IMR-90 (cell line): ENCODE results near the gene ATOSA. TPM values are rescaled to one million over a fixed set of nuclear protein-coding genes. Genes with fewer than 3 reads are reported as not detected.

Experiments used
- ATAC-seq: fragments of 200-7000 bp; cut with Tn5 transposase; 2 replicates; pipeline ENCODE4 v1.9.1; 2020; ENCODE audit warnings: low read depth, mild to moderate bottlenecking, moderate library complexity
- BruUV-seq: library from RNA; stranded (reverse); fragments of 400-500 nt; replicated peaks from 2 replicates; lab custom pipeline; 2021; lab: Mats Ljungman, UMichigan
- CTCF ChIA-PET: fragments of 300-600 bp; formaldehyde crosslinking; extraction: SDS; loops from one replicate; lab custom pipeline; 2021; ENCODE audit warnings: antibody characterized with exemption; lab: Yijun Ruan, JAX
- POLR2A ChIA-PET: fragments of 300-600 bp; sonication (Branson Sonifier 250); formaldehyde crosslinking; loops from one replicate; lab custom pipeline; 2022; ENCODE audit warnings: antibody characterized with exemption; ENCODE audit not compliant: unreplicated experiment; lab: Charles Lee
- DNase-seq: peaks from one replicate; pipeline ENCODE4 v3.0.0; 2013
- H2AFZ ChIP-seq: replicated peaks from 2 replicates; pipeline ENCODE3; 2013; ENCODE audit warnings: low read length, mild to moderate bottlenecking; ENCODE audit not compliant: poor library complexity
- H2AK5ac ChIP-seq: 2 replicates; pipeline ENCODE4 v1.6.1; 2013; ENCODE audit warnings: low read depth, low read length, inconsistent platforms
- H2AK9ac ChIP-seq: replicated peaks from 2 replicates; pipeline ENCODE3; 2013; ENCODE audit warnings: mild to moderate bottlenecking, low read depth, low read length, moderate library complexity; ENCODE audit not compliant: poor library complexity
- H2BK120ac ChIP-seq: 2 replicates; pipeline ENCODE4 v1.6.1; 2013; ENCODE audit warnings: low read depth, low read length, inconsistent platforms
- H2BK15ac ChIP-seq: 3 replicates; pipeline ENCODE4 v1.6.1; 2013; ENCODE audit warnings: low read depth, low read length, inconsistent platforms
- H2BK20ac ChIP-seq: 2 replicates; pipeline ENCODE4 v1.6.1; 2013; ENCODE audit warnings: low read depth, mild to moderate bottlenecking, inconsistent platforms, low read length, moderate library complexity
- H2BK5ac ChIP-seq: 2 replicates; pipeline ENCODE4 v1.6.1; 2013; ENCODE audit warnings: mild to moderate bottlenecking, low read depth, low read length, inconsistent platforms; ENCODE audit not compliant: poor library complexity, severe bottlenecking
- H3K14ac ChIP-seq: replicated peaks from 2 replicates; pipeline ENCODE4 v1.6.1; 2013; ENCODE audit warnings: low read depth, low read length, inconsistent platforms
- H3K18ac ChIP-seq: 2 replicates; pipeline ENCODE4 v1.6.1; 2013; ENCODE audit warnings: low read depth, low read length, control low read depth
- H3K23ac ChIP-seq: 2 replicates; pipeline ENCODE4 v1.6.1; 2013; ENCODE audit warnings: low read depth, low read length, inconsistent platforms
- H3K27ac ChIP-seq: 2 replicates; pipeline ENCODE4 v1.5.1; 2013; ENCODE audit warnings: mild to moderate bottlenecking, control low read depth, low read length; ENCODE audit not compliant: insufficient read depth
- H3K27me3 ChIP-seq: 2 replicates; pipeline ENCODE4 v1.6.1; 2013; ENCODE audit warnings: low read length; ENCODE audit not compliant: control insufficient read depth, insufficient read depth
- H3K36me3 ChIP-seq: 2 replicates; pipeline ENCODE4 v1.6.1; 2013; ENCODE audit warnings: low read length, mixed read lengths; ENCODE audit not compliant: control insufficient read depth, insufficient read depth
- H3K4ac ChIP-seq: 2 replicates; pipeline ENCODE4 v1.6.1; 2013; ENCODE audit warnings: low read depth, low read length, inconsistent platforms
- H3K4me1 ChIP-seq: 2 replicates; pipeline ENCODE4 v1.6.1; 2013; ENCODE audit warnings: low read length, mixed read lengths; ENCODE audit not compliant: control insufficient read depth, insufficient read depth
- H3K4me2 ChIP-seq: 2 replicates; pipeline ENCODE4 v1.6.1; 2013; ENCODE audit warnings: low read depth, mild to moderate bottlenecking, control low read depth, low read length, moderate library complexity
- H3K4me3 ChIP-seq: 2 replicates; pipeline ENCODE4 v1.5.1; 2013; ENCODE audit warnings: low read depth, mild to moderate bottlenecking, control low read depth, low read length, moderate library complexity; ENCODE audit not compliant: insufficient read depth
- H3K56ac ChIP-seq: 2 replicates; pipeline ENCODE4 v1.6.1; 2013; ENCODE audit warnings: low read length, inconsistent platforms; ENCODE audit not compliant: insufficient read depth; ENCODE audit errors: extremely low read depth
- H3K79me1 ChIP-seq, 2 experiments: 2 replicates each; pipeline ENCODE4 v1.6.1; 2013; ENCODE audit warnings: low read length in 2 of 2, inconsistent platforms in 1 of 2, low read depth in 1 of 2
- H3K9ac ChIP-seq: 2 replicates; pipeline ENCODE4 v1.6.1; 2013; ENCODE audit warnings: low read depth, low read length, control low read depth
- H3K9me1 ChIP-seq: 2 replicates; pipeline ENCODE4 v1.6.1; 2013; ENCODE audit warnings: low read length, inconsistent platforms; ENCODE audit not compliant: insufficient read depth
- H3K9me3 ChIP-seq: 2 replicates; pipeline ENCODE4 v1.6.1; 2013; ENCODE audit warnings: low read length; ENCODE audit not compliant: control insufficient read depth, insufficient read depth
- H4K20me1 ChIP-seq: 2 replicates; pipeline ENCODE4 v1.6.1; 2013; ENCODE audit warnings: low read length, inconsistent platforms; ENCODE audit not compliant: insufficient read depth
- H4K5ac ChIP-seq: 2 replicates; pipeline ENCODE4 v1.6.1; 2013; ENCODE audit warnings: mild to moderate bottlenecking, low read depth, low read length, control low read depth
- H4K8ac ChIP-seq, 2 experiments: 2 replicates each; pipeline ENCODE4 v1.6.1; 2013; ENCODE audit warnings: low read depth in 2 of 2, low read length in 2 of 2, control low read depth in 1 of 2, inconsistent platforms in 1 of 2
- H4K91ac ChIP-seq: 2 replicates; pipeline ENCODE4 v1.6.1; 2013; ENCODE audit warnings: low read depth, low read length, inconsistent platforms; ENCODE audit not compliant: insufficient read depth
- BHLHE40 ChIP-seq: fragments of 150-350 bp; IDR thresholded peaks from 2 replicates; pipeline ENCODE4 v1.6.1; 2016; ENCODE audit warnings: mild to moderate bottlenecking, low read depth, low read length
- CEBPB ChIP-seq: IDR thresholded peaks from 2 replicates; pipeline ENCODE4 v1.6.1; 2012; ENCODE audit warnings: low read depth, low read length, improper control_type of control experiment
- CHD1 ChIP-seq: IDR thresholded peaks from 2 replicates; pipeline ENCODE4 v1.6.1; 2012; ENCODE audit warnings: low read depth, low read length, improper control_type of control experiment
- CTCF ChIP-seq: conservative IDR thresholded peaks from 2 replicates; pipeline ENCODE4 v1.5.1; 2012; ENCODE audit warnings: mild to moderate bottlenecking, low read depth, low read length, improper control_type of control experiment
- ELK1 ChIP-seq: fragments of 150-350 bp; IDR thresholded peaks from 2 replicates; pipeline ENCODE4 v1.6.1; 2016; ENCODE audit warnings: low read depth, mild to moderate bottlenecking, low read length, moderate library complexity, borderline replicate concordance
- FOS ChIP-seq: fragments of 150-350 bp; IDR thresholded peaks from 2 replicates; pipeline ENCODE4 v1.6.1; 2016; ENCODE audit warnings: low read depth, low read length
- MAFK ChIP-seq: IDR thresholded peaks from 2 replicates; pipeline ENCODE4 v1.6.1; 2012; ENCODE audit warnings: low read depth, low read length, improper control_type of control experiment
- MAZ ChIP-seq: IDR thresholded peaks from 2 replicates; pipeline ENCODE4 v1.6.1; 2012; ENCODE audit warnings: low read depth, mild to moderate bottlenecking, low read length, improper control_type of control experiment, moderate library complexity, borderline replicate concordance
- MXI1 ChIP-seq: IDR thresholded peaks from 2 replicates; pipeline ENCODE4 v1.6.1; 2012; ENCODE audit warnings: low read depth, mild to moderate bottlenecking, low read length, moderate library complexity, borderline replicate concordance
- NFE2L2 ChIP-seq: fragments of 150-350 bp; IDR thresholded peaks from 2 replicates; pipeline ENCODE4 v1.6.1; 2016; ENCODE audit warnings: low read depth, mild to moderate bottlenecking, low read length
- POLR2A ChIP-seq: IDR thresholded peaks from 2 replicates; pipeline ENCODE4 v1.6.1; 2012; ENCODE audit warnings: mild to moderate bottlenecking, low read depth, low read length
- RAD21 ChIP-seq: IDR thresholded peaks from 2 replicates; pipeline ENCODE4 v1.6.1; 2012; ENCODE audit warnings: low read length, improper control_type of control experiment
- RCOR1 ChIP-seq: IDR thresholded peaks from 2 replicates; pipeline ENCODE4 v1.6.1; 2012; ENCODE audit warnings: mild to moderate bottlenecking, low read length, improper control_type of control experiment; ENCODE audit not compliant: insufficient replicate concordance
- RFX5 ChIP-seq: IDR thresholded peaks from 2 replicates; pipeline ENCODE4 v1.8.0; 2012; ENCODE audit warnings: low read depth, mild to moderate bottlenecking, low read length, moderate library complexity
- SMC3 ChIP-seq: fragments of 150-350 bp; IDR thresholded peaks from 2 replicates; pipeline ENCODE4 v1.6.1; 2016; ENCODE audit warnings: low read depth, mild to moderate bottlenecking, antibody characterized with exemption, low read length, moderate library complexity
- WGBS, 2 experiments: methylation state at CpG; one replicate each; pipeline versions ENCODE4 v1.1.5 to v1.1.7; 2013; ENCODE audit warnings: missing lambda C conversion rate in 2 of 2; ENCODE audit not compliant: insufficient read length in 1 of 2; ENCODE audit errors: extremely low coverage in 2 of 2; 5-methylcytosine and 5-hydroxymethylcytosine counted together
- dilution Hi-C: fragments of 300-500 bp; cut with HindIII; formaldehyde crosslinking; loops from one replicate; pipeline ENCODE4 v1.14.3; 2018; ENCODE audit warnings: low sequenced_read_pairs; ENCODE audit not compliant: unreplicated experiment
- in situ Hi-C: fragments of 300-500 bp; cut with MboI; formaldehyde crosslinking; loops from 3 replicates; pipeline ENCODE4 v1.14.3; 2019; ENCODE audit warnings: low sequenced_read_pairs, inconsistent platforms, mixed read lengths
- intact Hi-C: fragments of 100-400 bp; cut with micrococcal nuclease; formaldehyde crosslinking; loops from 2 replicates; pipeline ENCODE4 v1.10.0; 2022
- polyA plus RNA-seq, 3 experiments: library from polyadenylated mRNA; depleted of rRNA; stranded (reverse); fragments of >200 nt; gene quantifications; 2 replicates each; pipeline ENCODE4 v1.2.3, GENCODE V29; 2012; ENCODE audit warnings: low replicate concordance in 1 of 3
- total RNA-seq: library from RNA; depleted of rRNA; stranded (reverse); fragments of >200 nt; gene quantifications from 2 replicates; pipeline ENCODE4 v1.2.3, GENCODE V29; 2012
- TF ChIP-seq, protein P1 (sequence below): fragments of 150-350 bp; IDR thresholded peaks from 2 replicates; pipeline ENCODE4 v1.6.1; 2017; ENCODE audit warnings: mild to moderate bottlenecking, antibody characterized with exemption, low read length, low read depth

ATOSA gene
- total and polyA plus RNA-seq, 2 of the 4 experiments (the other 2 are of a cell fraction) = 13.2 to 17.2 TPM

DNA sequence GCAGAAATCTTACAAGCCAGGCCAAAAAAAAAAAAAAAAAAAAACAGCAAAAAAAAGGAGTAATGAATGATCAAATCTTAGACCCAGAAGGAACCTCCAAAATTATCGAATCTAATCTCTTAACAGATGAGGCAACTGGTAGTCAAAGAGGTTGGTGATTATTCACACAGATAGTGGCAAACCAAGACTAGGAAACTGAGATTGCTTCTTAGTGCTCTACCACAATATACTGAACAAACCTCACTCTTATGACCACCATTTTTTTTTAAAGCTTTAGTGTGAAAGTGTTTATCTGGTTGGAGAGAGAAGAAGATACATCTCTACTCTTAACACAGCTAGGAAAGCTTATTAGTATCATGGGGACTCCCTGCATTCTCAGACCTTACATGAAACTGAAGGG is 17.3 kb downstream of the ATOSA start:
- Histone ChIP-seq H2BK15ac (no peak overlapping the region), H4K8ac (no peak overlapping the region), H3K79me1 (peaks cover 7% of the 10 kb centered on the region in 2 experiments; a peak in 1 of 4 replicates), H3K23ac (no peak overlapping the region), H3K9me1 (no peaks in the 10 kb centered on the region), H2BK5ac (no peak overlapping the region), H2AK5ac (no peak overlapping the region), H3K4me1 (no peaks in the 10 kb centered on the region), H3K18ac (no peak overlapping the region), H3K56ac (no peak overlapping the region), H3K4ac (no peak overlapping the region), H3K14ac (no peak overlapping the region), H4K91ac (no peak overlapping the region), H3K27me3 (no peaks in the 10 kb centered on the region), H3K9me3 (no peaks in the 10 kb centered on the region), H3K36me3 (peaks cover 6% of the 10 kb centered on the region), H2BK20ac (no peak overlapping the region), H4K5ac (no peak overlapping the region), H2BK120ac (no peak overlapping the region), H3K4me3 (no peak overlapping the region), H3K9ac (no peak overlapping the region), H2AFZ (no peak overlapping the region), H4K20me1 (no peaks in the 10 kb centered on the region), H3K27ac (no peak overlapping the region), H3K4me2 (no peak overlapping the region), H2AK9ac (no peak overlapping the region)
- BruUV-seq = no TSS peak
- POLR2A ChIA-PET = no interaction called here
- in situ Hi-C loops (loop anchor here (25.0 kb wide), 1 partner anchor 650 kb away; the partner anchor contains the start of gene MAPK6), dilution Hi-C loops (no loop called here), intact Hi-C loops (no loop called here)
- DNase-seq (no peak), ATAC-seq (no peak)
- no CpG with 5 or more reads among the region's 1 CpG for WGBS, 2 experiments
- CTCF ChIA-PET = interaction anchor here (0.6 to 0.7 kb wide), 2 partner anchors 30 to 88 kb away, joined by 3 read pairs; no protein-coding TSS in a partner anchor
- TF ChIP-seq FOS = no peak
- no peak for TF ChIP-seq MXI1
- TF ChIP-seq, protein P1, sequence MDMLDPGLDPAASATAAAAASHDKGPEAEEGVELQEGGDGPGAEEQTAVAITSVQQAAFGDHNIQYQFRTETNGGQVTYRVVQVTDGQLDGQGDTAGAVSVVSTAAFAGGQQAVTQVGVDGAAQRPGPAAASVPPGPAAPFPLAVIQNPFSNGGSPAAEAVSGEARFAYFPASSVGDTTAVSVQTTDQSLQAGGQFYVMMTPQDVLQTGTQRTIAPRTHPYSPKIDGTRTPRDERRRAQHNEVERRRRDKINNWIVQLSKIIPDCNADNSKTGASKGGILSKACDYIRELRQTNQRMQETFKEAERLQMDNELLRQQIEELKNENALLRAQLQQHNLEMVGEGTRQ = no peak
- no peak for TF ChIP-seq BHLHE40
- no peak for TF ChIP-seq RAD21
- TF ChIP-seq CTCF = no peak
- no peak for TF ChIP-seq RFX5
- TF ChIP-seq MAZ = no peak
- no peak for TF ChIP-seq MAFK
- TF ChIP-seq CHD1 = no peak
- TF ChIP-seq RCOR1 = no peak
- TF ChIP-seq NFE2L2 = no peak
- TF ChIP-seq POLR2A = no peak
- no peak for TF ChIP-seq SMC3
- TF ChIP-seq ELK1 = no peak
- no peak for TF ChIP-seq CEBPB
